Mesodermal cell (in vitro differentiated cells): ENCODE results near the gene RIPOR2.
"Not testable (repeated sequence)": the region's sequence is repeated elsewhere in the genome, so short reads cannot be mapped to it uniquely, and the experiment has no call there.

Experiments
- H3K27ac ChIP-seq: 2 replicates; pipeline ENCODE4 v1.7.0; 2013; ENCODE audit warnings: mild to moderate bottlenecking, low read depth, low read length, moderate library complexity; ENCODE audit not compliant: severe bottlenecking
- H3K36me3 ChIP-seq: 2 replicates; pipeline ENCODE4 v1.7.1; 2013; ENCODE audit warnings: mild to moderate bottlenecking, low read length, moderate library complexity; ENCODE audit not compliant: control insufficient read depth, insufficient read depth
- H3K4me1 ChIP-seq: one replicate; pipeline ENCODE4 v1.7.1; 2013; ENCODE audit warnings: mild to moderate bottlenecking, low read length; ENCODE audit not compliant: insufficient read depth, control insufficient read depth, poor library complexity, severe bottlenecking
- H3K4me3 ChIP-seq: 2 replicates; pipeline ENCODE4 v1.7.0; 2013; ENCODE audit warnings: low read length, control low read depth, mild to moderate bottlenecking; ENCODE audit not compliant: insufficient read depth, poor library complexity, severe bottlenecking; ENCODE audit errors: extremely low read depth
- H3K9me3 ChIP-seq: 2 replicates; pipeline ENCODE4 v1.7.1; 2013; ENCODE audit warnings: mild to moderate bottlenecking, low read length, moderate library complexity; ENCODE audit not compliant: control insufficient read depth
- WGBS, 2 experiments: methylation state at CpG; one replicate each; pipeline ENCODE4 v1.1.5; 2013; ENCODE audit warnings: missing lambda C conversion rate in 2 of 2; ENCODE audit not compliant: insufficient coverage in 2 of 2; 5-methylcytosine and 5-hydroxymethylcytosine counted together

The RIPOR2 gene

GRCh38 chr6:24760210-24760609 lies 175.6 kb downstream of the RIPOR2 start:
- WGBS, 2 experiments = 92% methylated on average over 2 of the region's 5 CpGs; no CpG with 5 or more reads in 1 of the 2 experiments
- Histone ChIP-seq H3K4me3 (no peak overlapping the region), H3K9me3 (no peaks in the 10 kb centered on the region), H3K27ac (no peak overlapping the region), H3K36me3 (no peaks in the 10 kb centered on the region), H3K4me1 (no peaks in the 10 kb centered on the region)

GRCh38 chr6:24759718-24760117 lies 176.0 kb downstream of the RIPOR2 start:
- Histone ChIP-seq H3K9me3 (peaks cover under 1% of the 10 kb centered on the region), H3K27ac (no peak overlapping the region), H3K36me3 (no peaks in the 10 kb centered on the region), H3K4me3 (no peak overlapping the region), H3K4me1 (no peaks in the 10 kb centered on the region)
- WGBS, 2 experiments = 89 to 92% methylated on average over 2 of the region's 3 CpGs

- Histone ChIP-seq H3K4me1 (no peaks in the 10 kb centered on the region), H3K4me3 (no peak overlapping the region), H3K9me3 (peaks cover 4% of the 10 kb centered on the region), H3K36me3 (no peaks in the 10 kb centered on the region), H3K27ac (no peak overlapping the region)
- WGBS, 2 experiments = 97 to 98% methylated on average over 5 to 6 of the region's 6 CpGs
Measured at GRCh38 chr6:24757611-24758010, 178.1 kb downstream of the RIPOR2 start.

- Histone ChIP-seq H3K27ac (no peak overlapping the region), H3K4me3 (no peak overlapping the region), H3K36me3 (no peaks in the 10 kb centered on the region), H3K4me1 (no peaks in the 10 kb centered on the region), H3K9me3 (peaks cover 4% of the 10 kb centered on the region)
Measured at GRCh38 chr6:24755279-24755678, 180.5 kb downstream of the RIPOR2 start.

DNA sequence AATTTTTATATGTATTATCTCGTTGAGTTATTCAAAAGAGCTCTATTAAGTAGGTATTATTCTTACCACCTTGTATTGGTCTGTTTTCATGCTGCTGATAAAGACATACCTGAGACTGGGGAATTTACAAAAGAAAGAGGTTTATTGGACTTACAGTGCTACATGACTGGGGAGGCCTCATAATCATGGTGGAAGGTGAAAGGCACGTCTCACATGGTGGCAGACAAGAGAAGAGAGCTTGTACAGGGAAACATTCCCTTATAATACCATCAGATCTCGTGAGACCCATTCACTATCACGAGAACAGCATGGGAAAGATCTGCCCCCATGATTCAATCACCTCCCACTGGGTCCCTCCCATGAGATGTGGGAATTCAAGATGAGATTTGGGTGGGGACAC lies 181.4 kb downstream of the RIPOR2 start:
- H3K36me3 ChIP-seq, H3K9me3 ChIP-seq, H3K27ac ChIP-seq, H3K4me3 ChIP-seq, H3K4me1 ChIP-seq: not testable (repeated sequence)
- no CpG with 5 or more reads among the region's 4 CpGs for WGBS, 2 experiments
